Stimulated activated CD4-positive, alpha-beta T cell treated with anti-CD3 and anti-CD28 coated beads, Interleukin-1b, Interleukin-23, amount 100 ng/mL, for 1 hour (primary cell): ENCODE measurements around the gene B3GALNT1.
"Not testable (repeated sequence)": the region's sequence is repeated elsewhere in the genome, so short reads cannot be mapped to it uniquely, and the experiment has no call there.

ENCODE experiments used
- DNase-seq, 2 donors: peaks; one replicate each; pipeline ENCODE4 v3.0.0-alpha.2; 2020; ENCODE audit warnings: low read depth in 2 of 2

B3GALNT1 gene

DNA sequence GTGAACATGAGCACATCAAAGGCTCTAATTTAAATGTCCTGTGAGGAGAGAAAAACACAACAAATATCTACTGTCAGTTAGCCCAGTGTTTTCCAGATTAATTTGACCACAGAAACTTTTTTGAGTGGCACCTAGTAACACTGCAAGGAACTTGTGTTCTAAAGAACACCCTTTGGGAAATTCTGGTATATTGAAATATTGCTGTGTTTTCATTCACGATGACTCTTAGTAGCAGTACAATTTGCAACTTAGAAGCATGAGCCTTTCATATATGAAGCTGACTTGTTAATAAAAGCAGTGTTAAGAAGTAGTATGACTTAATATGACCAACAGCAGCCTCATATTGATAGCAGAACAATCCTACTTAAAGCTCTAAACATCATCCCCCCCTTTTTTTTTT, 32.0 kb downstream of the B3GALNT1 start:
- DNase-seq, result no peak

DNA sequence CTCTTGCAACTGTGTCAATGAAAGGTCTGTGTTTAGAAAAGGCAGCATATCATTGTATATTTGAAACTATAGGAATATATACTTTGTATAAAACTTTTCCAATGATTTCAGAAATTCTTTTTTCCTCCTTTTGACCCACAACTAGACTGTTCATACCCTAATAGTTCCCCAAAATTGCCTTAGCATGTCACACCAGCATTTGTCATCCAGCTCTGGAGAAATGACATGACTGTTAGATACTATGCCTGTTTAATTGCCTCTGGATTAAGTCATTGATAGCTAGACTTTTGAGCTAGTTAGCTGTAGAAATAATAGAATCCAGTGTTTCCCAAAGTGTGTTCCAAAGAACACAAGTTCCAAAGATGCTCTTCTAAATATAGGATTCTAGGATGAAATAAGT, 32.4 kb downstream of the B3GALNT1 start:
- no peak for DNase-seq

DNA sequence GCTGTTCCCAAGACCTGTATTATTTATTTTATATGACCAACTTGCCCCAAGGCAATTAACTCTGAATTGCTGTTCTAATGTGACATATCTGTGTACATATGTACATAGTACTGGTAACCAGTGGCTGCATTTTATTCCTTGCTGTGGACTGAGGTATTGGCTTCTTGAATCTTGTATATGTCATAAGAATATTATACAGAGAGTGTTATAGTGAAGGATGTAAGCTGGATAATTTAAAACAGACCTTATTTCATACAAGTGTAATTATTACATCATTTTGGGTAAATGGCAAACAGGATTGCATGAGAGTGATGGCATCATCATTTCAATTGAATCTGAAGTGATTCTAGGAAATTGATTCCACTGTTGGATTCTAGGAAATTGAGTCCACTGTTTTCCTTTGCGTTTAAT, 32.9 kb downstream of the B3GALNT1 start:
- DNase-seq, result no peak

DNA sequence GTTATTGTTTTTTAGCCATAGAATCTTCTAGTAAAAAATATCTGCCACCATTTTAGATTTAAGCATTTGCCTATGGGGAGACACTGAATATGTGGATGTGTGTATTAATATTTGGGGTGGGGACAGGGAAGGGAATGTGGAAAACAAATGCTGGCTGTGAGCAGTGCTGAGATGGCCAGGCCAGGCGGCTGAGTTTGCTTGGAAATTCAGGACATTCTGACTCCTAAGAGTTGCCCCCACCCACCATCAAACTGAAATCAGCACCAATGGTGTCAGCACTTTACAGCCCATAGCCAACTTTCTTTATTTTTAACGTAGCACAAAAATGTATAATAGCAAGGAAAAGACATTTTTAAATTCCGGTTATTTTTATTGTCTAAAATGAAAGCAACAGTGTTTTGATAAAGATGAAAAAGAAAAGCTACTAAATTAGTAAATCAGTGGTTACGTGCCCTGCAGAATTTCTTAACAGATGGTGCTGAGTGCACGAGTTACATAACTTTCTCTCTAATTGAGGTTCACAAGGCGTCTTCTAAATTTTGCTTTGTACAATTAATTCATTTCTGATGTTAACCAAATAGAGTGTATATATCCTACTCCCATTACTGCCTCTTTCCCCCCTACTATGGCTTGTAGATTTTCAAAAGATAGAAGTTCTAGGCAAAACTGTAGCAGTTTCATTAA, 34.0 kb downstream of the B3GALNT1 start:
- no peak for DNase-seq

DNA sequence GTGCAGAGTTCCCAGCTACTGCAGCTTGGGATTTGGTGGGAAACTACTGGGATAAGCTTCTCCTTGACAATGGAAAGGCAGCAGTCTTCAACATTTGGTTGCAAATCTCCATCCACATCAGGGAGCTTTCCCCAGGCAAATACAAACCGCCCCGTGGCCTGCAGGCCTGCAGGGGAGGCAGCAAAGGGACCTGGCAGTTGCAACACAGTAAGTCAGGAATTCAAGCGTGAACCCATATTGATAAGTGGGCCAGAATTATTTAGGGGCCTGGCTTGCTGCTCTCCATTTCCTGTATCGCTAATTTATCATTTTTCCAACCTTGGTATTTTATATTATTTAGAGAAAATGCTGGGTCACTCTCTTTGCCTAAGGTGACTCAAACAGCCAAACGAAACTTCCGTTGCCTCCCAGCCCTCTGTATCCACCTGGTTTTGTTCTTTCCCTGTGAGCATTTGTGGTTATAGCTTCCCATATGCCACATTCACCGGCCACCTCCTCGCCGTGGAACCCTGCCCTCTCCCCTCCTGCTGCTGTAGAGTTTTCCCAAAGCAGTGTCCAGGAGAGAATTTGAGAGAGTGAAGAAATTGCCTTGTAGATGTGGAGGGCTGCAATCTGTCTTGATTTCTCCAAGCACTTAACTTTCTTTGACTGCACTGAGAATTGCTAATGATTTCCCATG, 34.8 kb downstream of the B3GALNT1 start:
- DNase-seq, result no peak

DNA sequence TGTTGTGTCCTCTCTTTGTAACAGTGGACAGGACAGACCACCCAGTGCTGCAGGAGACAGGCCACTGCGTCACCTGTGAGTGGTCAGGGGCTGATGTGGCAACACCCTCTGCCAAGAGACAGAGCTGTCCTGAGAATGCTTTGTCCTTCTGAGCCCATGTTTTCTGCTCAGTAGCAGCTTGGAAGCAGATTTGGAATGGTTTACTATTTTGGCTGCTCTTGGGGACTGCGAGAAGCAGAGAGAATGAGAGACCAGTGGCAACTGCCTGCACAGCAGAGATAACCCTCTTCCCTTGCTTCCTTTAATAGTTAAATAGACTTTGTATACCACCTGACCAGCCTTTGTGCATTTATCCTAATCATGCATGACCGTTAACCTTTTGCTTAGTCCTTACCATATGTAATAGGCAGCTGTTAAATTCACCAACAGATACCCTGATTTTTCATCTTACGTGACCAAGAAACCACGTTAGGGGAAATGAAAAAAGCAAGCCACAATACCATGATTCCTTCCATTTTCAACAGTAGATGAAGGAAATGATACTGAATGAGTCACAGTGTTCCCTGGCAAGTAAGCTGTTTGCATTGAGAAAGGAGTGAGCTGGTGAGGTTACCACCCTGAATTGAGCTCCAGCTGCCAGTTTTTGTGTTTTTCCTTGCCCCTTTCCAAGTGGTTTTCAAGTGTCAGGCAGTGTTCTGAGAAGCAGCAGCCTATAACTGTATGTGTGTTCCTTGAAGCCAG, 35.5 kb downstream of the B3GALNT1 start:
- no peak for DNase-seq

DNA sequence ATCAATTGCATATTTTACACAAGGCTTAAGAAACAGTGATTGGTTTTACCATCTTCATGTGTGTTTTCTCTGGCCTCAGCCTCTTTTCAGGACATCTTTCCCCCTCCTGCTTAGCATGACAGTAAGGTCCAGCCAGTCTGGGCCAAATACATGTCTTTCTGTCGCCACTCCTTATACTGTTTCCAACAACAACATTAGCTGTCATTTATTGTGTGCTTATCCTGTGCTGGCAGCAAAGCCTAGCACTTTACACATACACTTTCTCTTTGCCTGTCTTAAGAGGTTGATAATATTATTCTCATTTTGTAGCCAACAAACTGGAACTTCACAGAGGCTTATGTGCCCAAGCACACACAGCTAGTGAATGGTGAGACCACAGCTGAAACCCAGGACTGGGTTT, 37.8 kb downstream of the B3GALNT1 start:
- DNase-seq, result no peak

DNA sequence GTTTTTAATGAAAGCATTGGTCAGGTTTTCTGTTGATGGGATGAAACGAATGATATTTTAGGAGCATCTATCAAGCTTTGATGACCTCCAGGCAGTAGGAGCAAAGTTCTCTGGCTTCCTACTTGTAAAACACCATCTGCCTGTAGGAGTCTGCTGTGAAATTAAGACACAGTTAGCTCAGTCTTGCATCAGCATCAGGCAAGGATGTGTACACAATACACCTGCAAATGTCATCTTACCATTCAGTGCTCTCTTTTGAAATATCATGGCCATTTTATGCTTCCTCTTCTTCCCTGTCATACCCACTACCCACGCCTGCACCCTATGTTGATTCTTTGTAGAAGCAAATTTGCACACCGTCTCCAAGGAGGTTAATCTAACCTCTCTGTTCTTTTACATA, 38.2 kb downstream of the B3GALNT1 start:
- DNase-seq, result no peak

DNA sequence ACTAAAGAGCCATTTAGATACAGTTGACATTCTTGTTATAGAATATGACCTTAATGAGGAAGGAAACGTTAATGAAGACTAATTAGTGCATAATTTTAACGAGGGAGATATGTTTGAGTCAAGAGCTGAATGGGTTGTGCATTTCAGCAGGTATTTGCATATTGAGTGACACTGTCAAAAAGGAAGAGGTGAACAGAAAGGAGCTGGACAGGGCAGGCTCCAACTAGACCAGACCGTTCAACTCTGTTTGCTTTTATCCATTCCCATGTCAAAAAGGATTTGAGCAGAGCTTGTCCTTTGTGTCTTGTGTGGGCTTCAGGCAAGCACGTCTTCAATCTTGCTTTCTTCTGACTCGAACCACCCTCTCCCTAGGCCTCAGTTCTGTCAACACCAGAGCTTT, 40.7 kb downstream of the B3GALNT1 start:
- no peak for DNase-seq

DNA sequence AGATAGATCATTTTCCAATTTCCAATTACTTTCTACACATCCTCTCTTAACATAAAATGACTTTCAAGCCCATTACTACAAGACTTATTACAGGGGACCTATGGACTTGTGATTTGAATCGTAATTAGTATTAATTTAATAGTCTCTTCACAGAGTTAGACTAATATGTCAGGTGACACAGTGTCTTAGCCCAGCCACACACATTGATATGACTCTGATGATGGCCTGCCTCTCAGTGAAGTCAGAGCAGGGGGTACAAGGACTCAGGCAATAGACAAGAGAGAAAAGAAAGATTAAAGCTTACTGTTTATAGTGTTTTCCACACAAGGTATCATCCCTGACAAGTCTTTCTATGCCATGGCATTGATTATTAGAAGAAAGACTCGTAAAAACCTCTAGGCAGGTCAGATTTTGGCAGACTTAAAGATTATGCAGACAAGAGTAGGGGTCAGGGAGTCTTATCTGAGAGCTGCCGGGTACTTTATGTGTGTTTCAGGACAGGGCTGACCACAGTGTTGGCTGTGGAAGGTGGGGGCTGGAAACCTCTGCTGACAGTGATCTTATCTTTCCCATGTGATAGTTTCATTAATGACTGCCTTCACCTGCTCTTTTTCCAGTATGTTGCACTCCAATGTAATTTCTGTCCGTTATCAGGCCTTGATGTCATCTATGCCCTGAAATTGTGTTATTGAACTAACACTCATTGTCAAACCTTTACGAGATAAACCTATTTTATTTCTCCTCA, 50.1 kb downstream of the B3GALNT1 start:
- no peak for DNase-seq

DNA sequence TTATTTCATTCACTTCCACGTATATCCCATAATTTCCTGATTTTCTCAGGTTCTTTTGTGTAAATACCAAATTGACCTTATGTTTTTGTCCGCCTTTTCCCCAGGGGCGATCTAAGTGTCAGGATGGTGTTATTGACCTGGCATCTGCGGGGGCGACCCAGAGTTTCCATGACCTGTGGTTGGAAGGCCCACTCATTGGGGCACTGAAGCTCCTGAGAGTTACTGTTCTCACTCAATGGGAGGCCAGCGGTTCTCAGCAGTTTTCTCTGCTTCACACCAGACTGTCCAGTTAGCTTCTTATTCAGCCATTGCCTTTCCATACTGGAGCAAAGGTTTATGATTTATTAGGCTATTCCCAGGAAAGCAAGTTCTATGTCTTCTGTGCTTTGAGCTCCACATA, 53.3 kb downstream of the B3GALNT1 start:
- no peak for DNase-seq

DNA sequence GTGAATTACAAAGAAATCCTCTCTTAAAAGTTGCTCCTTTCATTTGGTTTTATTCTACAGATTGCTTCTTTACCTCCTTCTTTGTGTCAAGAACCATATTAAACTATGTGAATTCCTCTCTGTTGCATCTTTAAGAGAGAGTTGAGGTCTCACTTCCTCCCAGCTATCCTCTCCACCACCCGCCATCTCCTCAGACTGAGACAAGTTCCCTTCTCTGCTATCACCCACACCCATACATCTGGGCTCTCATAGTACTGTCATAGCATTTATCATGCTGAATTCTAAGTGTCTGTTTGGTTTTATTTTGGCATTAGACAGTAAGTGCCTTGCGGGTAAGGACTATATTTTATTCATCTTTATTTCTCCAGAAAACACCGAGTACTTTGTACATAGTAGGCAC, 54.2 kb downstream of the B3GALNT1 start:
- no peak for DNase-seq

DNA sequence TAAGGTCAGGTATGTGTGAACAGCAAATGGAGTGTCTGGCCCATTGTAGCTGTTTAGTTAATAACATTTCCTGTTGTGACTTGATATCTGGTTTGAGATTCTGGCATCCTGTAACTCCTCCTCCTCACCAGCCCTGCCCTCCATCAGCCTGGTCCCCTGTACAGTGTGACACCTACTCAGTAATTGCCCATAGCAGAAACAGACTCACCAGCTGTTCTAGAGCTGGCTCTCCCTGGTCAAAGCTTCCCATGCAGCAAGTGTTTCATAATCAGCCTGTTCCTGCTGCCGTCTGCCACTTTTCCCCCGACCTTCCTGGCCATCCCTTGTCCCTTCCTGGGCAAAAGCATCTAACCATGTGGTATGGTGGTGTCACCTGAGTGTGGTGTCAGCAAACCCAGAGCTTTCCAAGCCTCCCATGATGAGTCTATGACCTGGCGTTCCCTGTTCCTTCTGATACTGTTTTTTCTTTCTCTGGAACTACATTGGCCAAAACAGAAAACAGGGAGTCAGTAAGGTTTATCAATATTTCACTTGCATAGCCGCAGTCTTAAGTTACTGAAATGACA, 55.4 kb downstream of the B3GALNT1 start:
- no peak for DNase-seq

DNA sequence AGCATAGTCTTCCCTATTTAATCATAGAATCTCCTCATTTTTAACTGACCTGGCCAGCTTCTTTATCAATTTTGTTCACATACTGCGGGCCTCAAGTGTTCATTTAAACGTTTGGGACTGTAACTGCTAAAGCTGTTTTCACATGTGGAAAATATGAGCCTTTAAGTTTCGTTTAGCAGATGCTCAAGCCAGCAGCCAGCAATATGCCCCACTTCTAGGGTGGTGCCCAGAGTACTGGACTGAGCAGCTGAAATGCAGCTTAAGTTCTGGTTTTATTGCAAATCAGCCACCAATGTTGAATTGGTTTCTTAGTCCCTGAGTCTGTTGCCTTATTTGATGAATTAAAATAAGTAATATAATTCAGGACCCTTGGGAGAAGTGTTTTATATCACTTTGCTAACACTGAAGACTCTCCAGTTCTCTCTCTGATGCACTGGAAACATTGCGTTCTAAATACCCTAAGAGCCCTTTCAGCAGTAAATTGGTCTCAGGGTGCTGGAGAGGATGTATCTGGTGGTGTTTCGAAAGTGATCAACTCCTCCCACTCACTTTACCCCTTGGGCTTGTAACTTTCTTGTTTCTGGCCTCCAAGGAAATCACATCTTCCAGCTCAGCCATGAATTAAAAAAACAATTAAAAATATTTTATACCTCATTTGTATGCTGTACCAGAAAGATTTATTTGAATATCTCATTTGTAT, 61.7 kb downstream of the B3GALNT1 start:
- no peak for DNase-seq

DNA sequence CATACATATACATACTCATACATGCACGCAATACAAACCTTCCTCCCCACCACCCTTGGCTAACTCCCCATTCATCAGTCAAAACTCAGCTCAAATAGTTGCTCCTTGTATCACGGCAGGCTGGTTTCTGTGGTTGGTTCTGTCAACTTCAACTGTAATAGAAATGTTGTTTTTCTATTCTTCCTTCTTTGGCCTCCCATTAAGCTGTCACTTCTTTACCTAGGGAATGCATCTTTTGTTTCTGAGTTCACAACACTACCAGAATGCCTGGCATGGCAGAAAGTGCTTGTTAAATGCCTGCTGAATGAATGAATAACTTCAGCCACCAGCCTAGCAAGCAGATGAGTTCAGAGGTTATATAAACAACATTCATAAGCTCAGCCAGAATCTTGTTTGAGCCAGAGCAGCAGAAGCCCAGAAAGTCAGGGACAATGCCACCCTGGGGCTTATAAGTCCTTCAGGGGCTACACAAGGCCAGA, 63.1 kb downstream of the B3GALNT1 start:
- DNase-seq, result no peak

DNA sequence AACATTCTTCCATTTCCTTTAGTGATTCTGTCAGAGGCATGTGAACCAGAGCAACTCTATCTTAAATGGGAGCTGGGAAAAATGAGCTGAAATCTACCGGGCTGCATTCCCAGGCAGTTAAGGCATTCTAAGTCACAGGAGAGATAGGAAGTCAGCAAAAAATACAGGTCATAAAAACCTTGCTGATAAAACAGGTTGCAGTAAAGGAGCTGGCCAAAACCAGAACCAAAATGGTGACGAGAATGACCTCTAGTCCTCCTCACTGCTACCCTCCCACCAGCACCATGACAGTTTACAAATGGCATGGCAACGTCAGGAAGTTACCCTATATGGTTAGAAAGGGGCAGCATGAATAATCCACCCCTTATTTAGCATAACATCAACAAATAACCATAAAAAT, 66.4 kb downstream of the B3GALNT1 start:
- DNase-seq, result no peak

DNA sequence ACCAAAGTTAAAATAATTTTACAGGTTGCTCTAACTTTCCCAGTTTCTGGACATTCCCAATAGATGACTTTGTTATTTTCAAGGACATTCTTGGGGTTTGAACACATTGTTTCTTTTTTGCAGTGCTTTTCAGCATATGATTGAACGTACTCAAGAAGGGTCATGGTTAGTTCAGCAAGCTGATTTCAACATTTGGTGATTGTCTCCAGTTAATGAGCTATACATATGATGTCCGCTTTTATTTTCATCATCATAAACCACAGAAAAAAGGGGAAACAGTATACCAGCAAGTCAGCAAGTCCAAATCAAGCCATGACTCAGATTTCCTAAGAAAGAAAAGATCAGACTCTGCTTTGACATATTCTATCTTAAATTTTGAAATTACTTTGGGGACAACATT, 69.4 kb downstream of the B3GALNT1 start:
- no peak for DNase-seq

DNA sequence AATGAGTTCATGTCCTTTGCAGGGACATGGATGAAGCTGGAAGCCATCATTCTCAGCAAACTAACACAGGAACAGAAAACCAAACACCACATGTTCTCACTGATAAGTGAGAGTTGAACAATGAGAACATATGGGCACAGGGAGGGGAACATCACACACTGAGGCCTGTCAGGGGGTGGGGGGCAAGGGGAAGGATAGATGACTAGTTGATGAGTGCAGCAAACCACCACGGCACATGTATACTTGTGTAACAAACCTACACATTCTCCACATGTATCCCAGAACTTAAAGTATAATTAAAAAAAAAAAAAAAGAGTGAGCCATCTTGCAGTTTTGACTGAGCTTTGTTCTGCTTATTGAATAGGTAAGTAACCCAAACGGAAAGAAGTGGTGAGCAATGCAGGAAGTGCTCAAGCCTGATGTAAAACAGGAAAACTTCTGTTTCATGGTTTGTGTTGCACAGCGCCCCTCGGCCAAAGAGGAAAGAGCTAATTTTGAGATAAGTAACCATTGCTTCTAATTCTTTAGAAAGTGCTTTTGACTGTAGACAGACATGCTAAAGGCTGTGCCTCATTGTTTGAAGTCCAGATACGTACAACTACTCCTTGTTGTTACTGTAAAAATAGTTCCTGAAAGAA, 70.1 kb downstream of the B3GALNT1 start:
- DNase-seq, result not testable (repeated sequence)
